IPS DF 4.7 (cell line): Measurements from ENCODE around the gene RASL11B.

Experiments used
- DNase-seq: peaks from one replicate; pipeline ENCODE4 v3.0.0-alpha.2; 2013; ENCODE audit warnings: low spot score; ENCODE audit errors: extremely low read depth

RASL11B gene

GRCh38 chr4:52843351-52843750 lies 18.8 kb upstream of the RASL11B start:
- no peak for DNase-seq

- no peak for DNase-seq
These were observed 18.2 kb upstream of the RASL11B start for GRCh38 chr4:52843958-52844357.

- DNase-seq: no peak
These were observed 17.5 kb upstream of the RASL11B start for GRCh38 chr4:52844596-52844995.

- DNase-seq: no peak
These were observed 15.6 kb upstream of the RASL11B start for GRCh38 chr4:52846502-52846901.

GRCh38 chr4:52848254-52848653 lies 13.9 kb upstream of the RASL11B start:
- no peak for DNase-seq

- no peak for DNase-seq
These were observed 11.6 kb upstream of the RASL11B start for GRCh38 chr4:52850406-52851124.

- no peak for DNase-seq
These were observed 10.1 kb upstream of the RASL11B start for GRCh38 chr4:52852041-52852440.

GRCh38 chr4:52852711-52853110 lies 9.4 kb upstream of the RASL11B start:
- no peak for DNase-seq

GRCh38 chr4:52853351-52853750 lies 8.8 kb upstream of the RASL11B start:
- DNase-seq: no peak

GRCh38 chr4:52856801-52857200 lies 5.3 kb upstream of the RASL11B start:
- no peak for DNase-seq

GRCh38 chr4:52860361-52860760 lies 1.8 kb upstream of the RASL11B start:
- DNase-seq: no peak

- no peak for DNase-seq
These were observed 820 bp upstream of the RASL11B start for GRCh38 chr4:52861171-52861823.

GRCh38 chr4:52862639-52863161 lies 583 bp downstream of the RASL11B start:
- no peak for DNase-seq

GRCh38 chr4:52863324-52863723 lies 1.2 kb downstream of the RASL11B start:
- no peak for DNase-seq

- no peak for DNase-seq
These were observed 2.7 kb downstream of the RASL11B start for GRCh38 chr4:52864793-52865192.

- DNase-seq: no peak
These were observed 3.2 kb downstream of the RASL11B start for GRCh38 chr4:52865300-52865699.

- DNase-seq: no peak
These were observed 4.6 kb downstream of the RASL11B start for GRCh38 chr4:52866734-52867133.

GRCh38 chr4:52867163-52867562 lies 5.0 kb downstream of the RASL11B start:
- DNase-seq: no peak

GRCh38 chr4:52868133-52868532 lies 6.0 kb downstream of the RASL11B start:
- DNase-seq: no peak

- no peak for DNase-seq
These were observed 7.1 kb downstream of the RASL11B start for GRCh38 chr4:52869196-52869595.

GRCh38 chr4:52869656-52870055 lies 7.5 kb downstream of the RASL11B start:
- DNase-seq: no peak

GRCh38 chr4:52870225-52870624 lies 8.1 kb downstream of the RASL11B start:
- no peak for DNase-seq

GRCh38 chr4:52873191-52873590 lies 11.1 kb downstream of the RASL11B start:
- DNase-seq: no peak
